Measurements from ENCODE around the gene CNOT4.
"Not testable (repeated sequence)": the region's sequence is repeated elsewhere in the genome, so short reads cannot be mapped to it uniquely, and the experiment has no call there.

The CNOT4 gene

DNA sequence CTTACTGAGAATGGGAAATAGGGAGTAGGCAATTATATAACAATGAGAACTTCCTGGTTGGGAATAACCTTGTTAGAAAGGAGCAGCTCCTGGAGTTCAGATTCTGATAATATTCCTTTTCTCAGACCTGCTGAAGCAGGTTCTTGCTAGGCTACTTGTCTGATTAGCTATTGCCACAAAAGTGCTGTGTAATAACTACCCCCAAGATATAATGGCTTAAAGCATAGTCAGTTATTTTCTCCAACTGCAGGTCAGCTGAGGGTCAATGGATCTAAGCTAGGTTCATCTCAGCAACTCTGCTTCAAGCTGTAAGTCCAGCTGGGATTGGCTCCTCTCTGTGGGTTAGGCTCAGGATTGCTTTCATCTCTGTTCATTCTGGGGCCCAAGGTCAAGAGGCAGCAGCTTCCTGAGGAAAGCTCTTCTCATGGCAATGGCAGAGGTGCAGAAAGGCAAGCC, 9.4 kb upstream of the CNOT4 start:
- in situ Hi-C loops (cut with HindIII; ENCODE audit: low pct_ligation_motif_present, low pct_unique_long_range_greater_than_20kb, low sequenced_read_pairs): no loop called here
- DNase-seq: no peak

GRCh38 chr7:135518748-135519147, 8.8 kb upstream of the CNOT4 start:
- no peak for DNase-seq
- in situ Hi-C loops (cut with HindIII; ENCODE audit: low pct_ligation_motif_present, low pct_unique_long_range_greater_than_20kb, low sequenced_read_pairs): no loop called here

DNA sequence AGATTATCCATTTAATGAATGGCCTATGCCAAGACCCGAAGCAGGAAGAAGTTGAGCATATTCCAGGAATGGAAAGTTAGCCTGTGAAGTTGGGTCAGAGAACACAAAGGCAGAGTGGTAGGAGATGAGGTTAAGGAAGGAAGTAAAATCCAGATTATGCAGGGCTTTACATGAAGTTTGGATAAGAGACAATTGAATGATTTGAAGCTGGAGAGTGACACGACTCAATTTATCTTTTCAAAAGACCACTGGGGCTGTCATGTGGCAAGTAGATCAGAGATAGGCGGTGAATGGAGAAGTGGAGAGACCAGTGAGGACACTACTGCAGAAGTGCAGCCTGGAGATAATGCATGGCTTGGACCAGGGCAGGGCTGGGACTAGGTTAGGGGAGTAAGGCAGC, 7.2 kb upstream of the CNOT4 start:
- in situ Hi-C loops (cut with HindIII; ENCODE audit: low pct_ligation_motif_present, low pct_unique_long_range_greater_than_20kb, low sequenced_read_pairs): no loop called here
- no peak for DNase-seq

DNA sequence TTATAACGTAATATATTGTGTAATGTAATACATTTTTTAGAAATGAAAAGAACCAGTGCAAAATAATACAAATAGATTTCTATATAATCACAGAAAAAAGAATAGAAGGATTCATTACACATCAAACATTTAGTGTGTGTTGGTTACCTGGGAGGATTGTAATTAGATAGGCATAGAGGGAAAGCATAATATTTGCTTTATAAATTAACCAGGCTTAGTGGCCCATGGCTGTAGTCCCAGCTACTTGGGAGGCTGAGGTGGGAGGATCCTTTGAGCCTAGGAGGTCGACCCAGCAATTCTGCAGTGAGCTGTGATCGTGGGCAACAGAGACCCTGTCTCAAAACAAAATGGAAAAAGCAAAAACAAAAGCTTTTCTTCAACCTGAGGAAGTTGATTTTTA, 5.0 kb upstream of the CNOT4 start:
- in situ Hi-C loops (cut with HindIII; ENCODE audit: low pct_ligation_motif_present, low pct_unique_long_range_greater_than_20kb, low sequenced_read_pairs): no loop called here
- no peak for DNase-seq

DNA sequence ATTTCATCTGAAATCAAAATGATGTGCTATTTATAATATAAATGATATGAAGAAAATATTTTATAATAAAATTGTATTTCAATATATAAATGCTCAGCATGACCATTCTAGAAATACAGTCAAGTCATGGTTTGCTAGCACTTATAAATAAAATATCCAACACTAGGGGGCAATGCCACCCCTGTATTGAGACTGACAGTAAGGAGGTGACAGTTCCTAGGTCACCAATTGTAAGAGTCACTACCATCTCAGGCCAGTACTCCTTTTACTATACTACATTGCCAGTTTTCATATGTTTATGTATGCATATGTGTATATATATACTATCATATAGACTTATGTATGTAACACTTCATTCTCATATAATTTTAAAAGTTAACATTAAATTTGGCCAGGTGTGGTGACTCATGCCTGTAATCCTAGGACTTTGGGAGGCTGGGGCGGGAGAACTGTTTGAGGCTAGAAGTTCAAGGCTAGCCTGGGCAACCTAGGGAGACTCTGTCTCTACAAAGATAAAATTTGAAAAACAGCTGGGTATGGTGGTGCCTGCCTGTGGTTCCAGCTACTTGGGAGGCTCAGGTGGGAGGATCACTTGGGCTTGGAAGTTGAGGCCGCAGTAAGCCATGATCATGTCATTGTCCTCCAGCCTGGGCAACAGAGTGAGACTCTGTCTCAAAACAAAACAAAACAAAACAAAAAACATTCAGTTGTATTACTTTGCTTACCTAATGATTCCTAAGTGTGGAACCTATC, 2.4 kb upstream of the CNOT4 start:
- DNase-seq: peak; percentile 86
- in situ Hi-C loops (cut with HindIII; ENCODE audit: low pct_ligation_motif_present, low pct_unique_long_range_greater_than_20kb, low sequenced_read_pairs): no loop called here

DNA sequence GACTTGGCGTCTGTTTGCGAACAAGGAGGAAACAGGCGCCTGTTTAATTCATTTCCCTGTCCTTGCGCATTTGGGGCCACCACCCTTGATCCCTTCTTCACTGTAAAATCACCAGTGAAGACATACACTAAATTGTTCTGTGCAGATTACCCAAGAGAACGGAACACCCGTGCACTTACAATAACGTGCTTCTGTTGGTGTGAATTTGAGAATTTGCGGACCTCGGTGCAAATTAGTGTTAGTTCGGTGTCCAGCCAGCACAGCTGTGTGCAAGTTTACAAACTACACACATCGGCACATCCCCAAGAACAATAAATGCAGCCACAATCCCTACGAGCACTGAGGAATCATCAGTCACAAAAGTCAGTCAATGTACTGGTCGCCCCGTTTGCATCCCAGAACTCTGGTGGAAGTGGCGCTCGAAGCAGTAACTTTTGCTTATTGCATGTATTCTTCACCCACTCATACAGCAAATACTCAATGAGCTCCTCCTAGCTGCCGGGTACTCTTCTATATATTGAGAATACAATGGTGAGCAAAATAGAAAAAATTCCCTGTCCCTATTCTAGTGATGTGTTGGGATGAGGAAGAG, 786 bp upstream of the CNOT4 start:
- in situ Hi-C loops (cut with HindIII; ENCODE audit: low pct_ligation_motif_present, low pct_unique_long_range_greater_than_20kb, low sequenced_read_pairs): no loop called here
- DNase-seq: peak; percentile 42

GRCh38 chr7:135509589-135509838, 388 bp downstream of the CNOT4 start:
- in situ Hi-C loops (cut with HindIII; ENCODE audit: low pct_ligation_motif_present, low pct_unique_long_range_greater_than_20kb, low sequenced_read_pairs): no loop called here

GRCh38 chr7:135508883-135509588, 866 bp downstream of the CNOT4 start:
- in situ Hi-C loops (cut with HindIII; ENCODE audit: low pct_ligation_motif_present, low pct_unique_long_range_greater_than_20kb, low sequenced_read_pairs): no loop called here
- DNase-seq: peak; percentile 65

More at GRCh38 chr7:135509589-135509838, 388 bp downstream of the CNOT4 start:
- DNase-seq: no peak

GRCh38 chr7:135501402-135501801, 8.5 kb downstream of the CNOT4 start:
- no peak for DNase-seq
- in situ Hi-C loops (cut with HindIII; ENCODE audit: low pct_ligation_motif_present, low pct_unique_long_range_greater_than_20kb, low sequenced_read_pairs): no loop called here

- DNase-seq: no peak
- in situ Hi-C loops (cut with HindIII; ENCODE audit: low pct_ligation_motif_present, low pct_unique_long_range_greater_than_20kb, low sequenced_read_pairs): no loop called here
Measured at GRCh38 chr7:135499818-135500217, 10.1 kb downstream of the CNOT4 start.

- DNase-seq; in situ Hi-C loops (cut with HindIII; ENCODE audit: low pct_ligation_motif_present, low pct_unique_long_range_greater_than_20kb, low sequenced_read_pairs): not testable (repeated sequence)
Measured at GRCh38 chr7:135497161-135497560, 12.7 kb downstream of the CNOT4 start.

GRCh38 chr7:135493362-135493761, 16.5 kb downstream of the CNOT4 start:
- in situ Hi-C loops (cut with HindIII; ENCODE audit: low pct_ligation_motif_present, low pct_unique_long_range_greater_than_20kb, low sequenced_read_pairs): no loop called here
- no peak for DNase-seq

GRCh38 chr7:135492151-135492550, 17.8 kb downstream of the CNOT4 start:
- in situ Hi-C loops (cut with HindIII; ENCODE audit: low pct_ligation_motif_present, low pct_unique_long_range_greater_than_20kb, low sequenced_read_pairs): no loop called here
- DNase-seq: no peak

DNA sequence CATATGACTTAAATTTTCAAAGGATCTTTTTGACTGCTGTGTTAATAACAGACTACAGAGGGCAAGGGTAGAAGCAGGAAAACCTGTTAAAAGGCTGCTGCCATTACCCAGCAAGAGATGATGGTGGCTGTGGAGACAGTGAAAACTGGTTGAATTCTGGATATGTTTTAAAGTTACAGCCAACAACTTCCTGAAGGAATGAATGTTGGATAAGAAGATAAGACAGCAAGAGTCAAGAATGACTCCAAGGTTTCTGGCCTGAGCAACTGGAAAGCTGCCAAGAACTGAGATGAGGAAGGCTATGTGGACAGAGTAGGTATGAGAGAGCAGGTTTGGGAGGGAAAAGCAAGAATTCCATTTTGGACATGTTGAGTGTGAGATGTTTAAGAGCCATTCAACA, 19.1 kb downstream of the CNOT4 start:
- DNase-seq: peak; percentile 29
- in situ Hi-C loops (cut with HindIII; ENCODE audit: low pct_ligation_motif_present, low pct_unique_long_range_greater_than_20kb, low sequenced_read_pairs): no loop called here

- in situ Hi-C loops (cut with HindIII; ENCODE audit: low pct_ligation_motif_present, low pct_unique_long_range_greater_than_20kb, low sequenced_read_pairs): no loop called here
- no peak for DNase-seq
Measured at GRCh38 chr7:135489791-135490190, 20.1 kb downstream of the CNOT4 start.

GRCh38 chr7:135486261-135486920, 23.5 kb downstream of the CNOT4 start:
- in situ Hi-C loops (cut with HindIII; ENCODE audit: low pct_ligation_motif_present, low pct_unique_long_range_greater_than_20kb, low sequenced_read_pairs): no loop called here
- DNase-seq: no peak

DNA sequence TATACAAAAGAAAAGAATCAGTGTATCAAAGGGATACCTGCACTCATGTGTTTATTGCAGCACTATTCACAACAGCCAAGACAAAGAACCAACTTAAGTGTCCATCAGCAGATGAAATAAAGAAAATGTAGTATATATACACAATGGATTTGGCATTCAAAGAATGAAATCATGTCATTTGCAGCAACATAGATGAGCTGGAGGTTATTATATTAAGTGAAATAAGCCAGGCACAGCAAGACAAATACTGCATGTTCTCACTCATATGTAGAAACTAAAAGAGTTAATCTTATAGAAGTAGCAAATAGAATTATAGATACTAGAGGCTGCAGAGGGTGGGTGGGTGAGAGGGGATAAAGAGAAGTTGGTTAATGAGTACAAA, 28.3 kb downstream of the CNOT4 start:
- in situ Hi-C loops (cut with HindIII; ENCODE audit: low pct_ligation_motif_present, low pct_unique_long_range_greater_than_20kb, low sequenced_read_pairs): no loop called here
- no peak for DNase-seq

GRCh38 chr7:135480966-135481597, 28.8 kb downstream of the CNOT4 start:
- DNase-seq: no peak
- in situ Hi-C loops (cut with HindIII; ENCODE audit: low pct_ligation_motif_present, low pct_unique_long_range_greater_than_20kb, low sequenced_read_pairs): no loop called here

GRCh38 chr7:135475521-135475920, 34.4 kb downstream of the CNOT4 start:
- in situ Hi-C loops (cut with HindIII; ENCODE audit: low pct_ligation_motif_present, low pct_unique_long_range_greater_than_20kb, low sequenced_read_pairs): no loop called here
- no peak for DNase-seq
